Naive B cell (primary cell): ENCODE data around the gene ZNF227. TPM values are rescaled to one million over a fixed set of nuclear protein-coding genes. Genes with fewer than 3 reads are reported as not detected.
"Not testable (repeated sequence)": the region's sequence is repeated elsewhere in the genome, so short reads cannot be mapped to it uniquely, and the experiment has no call there.

Source experiments
- ATAC-seq, 2 donors: fragments of 150-1000 bp; cut with Tn5 transposase; 2 replicates each; pipeline ENCODE4 v1.10.0; 2021; ENCODE audit warnings: low read depth in 2 of 2, mild to moderate bottlenecking in 2 of 2, moderate library complexity in 2 of 2
- DNase-seq: peaks from one replicate; pipeline ENCODE4 v3.0.0; 2022
- H3K27ac Mint-ChIP-seq, 6 donors: one replicate each; pipeline ENCODE4 v1.8.0; 2020 to 2022; ENCODE audit warnings: mild to moderate bottlenecking in 6 of 6, mixed read lengths in 6 of 6, moderate library complexity in 5 of 6, inconsistent platforms in 2 of 6
- H3K27me3 Mint-ChIP-seq, 3 donors: one replicate each; pipeline ENCODE4 v1.8.0; 2021 to 2022; ENCODE audit warnings: mixed read lengths in 3 of 3, mild to moderate bottlenecking in 1 of 3
- H3K36me3 Mint-ChIP-seq, 2 donors: one replicate each; pipeline ENCODE4 v1.8.0; 2020 to 2022; ENCODE audit warnings: mixed read lengths in 2 of 2, inconsistent platforms in 1 of 2, mild to moderate bottlenecking in 1 of 2
- H3K4me1 Mint-ChIP-seq, 3 donors: one replicate each; pipeline ENCODE4 v1.8.0; 2020 to 2022; ENCODE audit warnings: mixed read lengths in 3 of 3, inconsistent platforms in 1 of 3, mild to moderate bottlenecking in 1 of 3, moderate library complexity in 1 of 3
- H3K4me3 Mint-ChIP-seq, 8 donors: one replicate each; pipeline ENCODE4 v1.8.0; 2020 to 2022; ENCODE audit warnings: mild to moderate bottlenecking in 8 of 8, mixed read lengths in 8 of 8, moderate library complexity in 8 of 8, inconsistent platforms in 2 of 8
- H3K9me3 Mint-ChIP-seq, 7 donors: one replicate each; pipeline ENCODE4 v1.8.0; 2020 to 2022; ENCODE audit warnings: mixed read lengths in 7 of 7, mild to moderate bottlenecking in 5 of 7, inconsistent platforms in 2 of 7, moderate library complexity in 1 of 7
- polyA plus RNA-seq, 6 donors: library from polyadenylated mRNA; unstranded; fragments of 300-500 nt; fragmentation: Illumina TruSeq; gene quantifications; one replicate each; pipeline ENCODE4 v1.2.3, GENCODE V29; 2021; ENCODE audit warnings: low read depth in 6 of 6

Gene ZNF227
- polyA plus RNA-seq = 10 to 100 TPM; 13.7 to 27.9 (median 16.2) TPM

DNA sequence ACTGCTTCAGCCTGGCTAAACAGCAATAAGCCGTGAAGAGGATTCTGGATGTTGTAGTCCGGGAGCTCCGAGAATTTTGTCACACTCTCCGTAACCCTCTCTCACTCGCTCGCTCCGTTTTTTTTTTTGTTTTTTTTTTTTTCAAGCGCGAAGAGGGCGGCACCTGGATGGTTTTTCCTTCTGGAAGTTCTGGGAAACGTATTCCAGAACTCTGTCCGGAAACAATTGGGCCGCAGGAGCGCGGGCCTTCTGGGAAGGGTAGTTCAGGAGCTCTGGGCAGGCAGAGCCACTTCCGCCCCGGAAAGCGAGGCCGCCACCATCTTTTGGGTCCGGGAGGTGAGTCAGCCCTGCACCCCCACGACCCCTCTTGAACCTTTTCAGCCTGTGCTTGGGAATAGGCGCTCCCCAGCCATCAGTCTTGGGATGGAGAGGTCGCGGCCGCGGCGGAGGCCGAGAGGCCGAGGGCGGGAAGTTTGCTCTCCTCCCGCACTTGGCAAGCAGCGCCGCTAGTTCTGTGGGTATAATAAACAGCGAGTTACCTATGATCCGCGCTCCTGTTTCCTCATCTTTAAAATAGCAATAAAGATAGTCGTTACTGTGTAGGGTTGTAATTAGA lies at the start of gene ZNF227:
ZNF227 (plus strand) TSS at position 283 of the 616 bp plus-strand sequence. CDS start 5,261 bp downstream, outside the sequence.
- Mint-ChIP-seq H3K9me3 (peaks cover 0 to 5% (median 2%) of the 10 kb centered on the region in 7 donors), H3K27ac (peak within 1 kb of the TSS; percentile 92 to 98 (median 94)), H3K4me3 (peak within 1 kb of the TSS; percentile 94 to 100 (median 98))

GRCh38 chr19:44163789-44164188 lies 48.5 kb upstream of the ZNF227 start:
- peak overlapping the region in 3 of 8 donors; percentile 26 to 99 (median 98) for H3K4me3 Mint-ChIP-seq
- peaks cover 4 to 62% (median 46%) of the 10 kb centered on the region in 7 donors for H3K9me3 Mint-ChIP-seq
- peaks cover 14 to 15% of the 10 kb centered on the region in 2 donors for H3K36me3 Mint-ChIP-seq
- DNase-seq (no peak), ATAC-seq (no peak)
- H3K4me1 Mint-ChIP-seq = peaks cover 27 to 40% (median 32%) of the 10 kb centered on the region in 3 donors
- H3K27me3 Mint-ChIP-seq = no peaks in the 10 kb centered on the region
- H3K27ac Mint-ChIP-seq = no peak overlapping the region

More for the DNA sequence above, at the start of gene ZNF227:
- peaks cover 14 to 35% (median 23%) of the 10 kb centered on the region in 3 donors for H3K4me1 Mint-ChIP-seq
- DNase-seq (peak; percentile 70), ATAC-seq (peak; percentile 96 to 97)
- H3K27me3 Mint-ChIP-seq = no peaks in the 10 kb centered on the region
- peaks cover 7 to 10% of the 10 kb centered on the region in 2 donors for H3K36me3 Mint-ChIP-seq

- Mint-ChIP-seq H3K27ac (peak overlapping the region in 5 of 6 donors; percentile 87 to 98 (median 97)), H3K4me3 (peak overlapping the region; percentile 98 to 100 (median 99)), H3K9me3 (peaks cover 4 to 59% (median 46%) of the 10 kb centered on the region in 7 donors), H3K36me3 (peaks cover 17 to 19% of the 10 kb centered on the region in 2 donors), H3K4me1 (peaks cover 27 to 40% (median 32%) of the 10 kb centered on the region in 3 donors), H3K27me3 (no peaks in the 10 kb centered on the region)
- no peak for ATAC-seq
- DNase-seq = no peak
These were observed 48.0 kb upstream of the ZNF227 start for GRCh38 chr19:44164327-44164672.

GRCh38 chr19:44164673-44165512 lies 47.4 kb upstream of the ZNF227 start, which contains the start of gene ZNF226:
Gene ZNF226, plus strand, starts transcription at chr19:44165100. Its CDS starts 4,981 bp downstream, at chr19:44170081.
- DNase-seq (peak; percentile 68), ATAC-seq (peak; percentile 94 to 95)
- Mint-ChIP-seq H3K4me3 (peak within 1 kb of the TSS; percentile 98 to 100 (median 99)), H3K9me3 (peaks cover 4 to 55% (median 44%) of the 10 kb centered on the region in 7 donors), H3K27me3 (no peaks in the 10 kb centered on the region), H3K36me3 (peaks cover 17 to 24% of the 10 kb centered on the region in 2 donors), H3K27ac (peak within 1 kb of the TSS; percentile 87 to 98 (median 97)), H3K4me1 (peaks cover 27 to 40% (median 32%) of the 10 kb centered on the region in 3 donors)

GRCh38 chr19:44170660-44171059 lies 41.7 kb upstream of the ZNF227 start:
- peaks cover 62 to 72% of the 10 kb centered on the region in 2 donors for H3K36me3 Mint-ChIP-seq
- ATAC-seq, DNase-seq, H3K27me3 Mint-ChIP-seq, H3K27ac Mint-ChIP-seq, H3K4me3 Mint-ChIP-seq: not testable (repeated sequence)
- peaks cover 10 to 65% (median 44%) of the 10 kb centered on the region in 7 donors for H3K9me3 Mint-ChIP-seq
- peaks cover 10 to 25% (median 19%) of the 10 kb centered on the region in 3 donors for H3K4me1 Mint-ChIP-seq

- H3K9me3 Mint-ChIP-seq = peaks cover 22 to 89% (median 65%) of the 10 kb centered on the region in 7 donors
- peak overlapping the region in 1 of 6 donors; percentile 45 for H3K27ac Mint-ChIP-seq
- H3K4me3 Mint-ChIP-seq = peak overlapping the region in 1 of 8 donors; percentile 5
- no peak for DNase-seq
- H3K4me1 Mint-ChIP-seq = no peaks in the 10 kb centered on the region
- no peaks in the 10 kb centered on the region for H3K27me3 Mint-ChIP-seq
- peaks cover 65% of the 10 kb centered on the region in 2 donors for H3K36me3 Mint-ChIP-seq
- ATAC-seq = no peak
These were observed 35.7 kb upstream of the ZNF227 start for GRCh38 chr19:44176590-44176989.

- Mint-ChIP-seq H3K4me3 (no peak overlapping the region), H3K9me3 (peaks cover 21 to 85% (median 56%) of the 10 kb centered on the region in 7 donors), H3K4me1 (no peaks in the 10 kb centered on the region), H3K36me3 (peaks cover 32 to 38% of the 10 kb centered on the region in 2 donors), H3K27me3 (no peaks in the 10 kb centered on the region), H3K27ac (no peak overlapping the region)
- no peak for DNase-seq
- ATAC-seq = no peak
These were observed 31.4 kb upstream of the ZNF227 start for GRCh38 chr19:44180968-44181367.

DNA sequence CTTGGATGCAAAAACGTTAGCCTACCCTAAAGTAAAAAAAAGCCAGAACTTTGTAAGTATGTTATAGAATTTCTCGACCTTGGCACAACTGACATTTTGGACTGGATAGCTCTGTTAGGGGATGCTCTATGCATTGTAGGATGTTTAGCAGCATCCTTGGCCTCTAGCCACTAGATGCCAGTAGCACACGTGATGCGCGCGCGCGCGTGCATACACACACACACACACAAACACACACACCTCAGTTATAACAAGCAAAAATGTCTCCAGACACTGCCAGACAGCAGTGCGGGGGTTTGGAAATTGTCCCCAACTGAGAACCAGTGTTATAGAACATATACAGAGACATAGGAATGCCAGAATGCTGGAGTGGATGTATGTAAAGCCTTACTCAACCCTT lies 30.2 kb upstream of the ZNF227 start:
- Mint-ChIP-seq H3K27me3 (no peaks in the 10 kb centered on the region), H3K9me3 (peaks cover 11 to 81% (median 50%) of the 10 kb centered on the region in 7 donors), H3K36me3 (peaks cover 20 to 30% of the 10 kb centered on the region in 2 donors), H3K4me3 (no peak overlapping the region), H3K4me1 (no peaks in the 10 kb centered on the region), H3K27ac (no peak overlapping the region)
- ATAC-seq = no peak
- no peak for DNase-seq

GRCh38 chr19:44190020-44190419 lies 22.3 kb upstream of the ZNF227 start:
- no peak overlapping the region for H3K4me3 Mint-ChIP-seq
- no peak for ATAC-seq
- peaks cover 14 to 44% of the 10 kb centered on the region in 2 donors for H3K36me3 Mint-ChIP-seq
- H3K4me1 Mint-ChIP-seq = no peaks in the 10 kb centered on the region
- H3K27me3 Mint-ChIP-seq = peaks cover 0 to 15% (median 8%) of the 10 kb centered on the region in 3 donors
- peaks cover 13 to 68% (median 47%) of the 10 kb centered on the region in 7 donors for H3K9me3 Mint-ChIP-seq
- H3K27ac Mint-ChIP-seq = no peak overlapping the region
- no peak for DNase-seq

GRCh38 chr19:44192127-44192526 lies 20.2 kb upstream of the ZNF227 start:
- ATAC-seq = no peak

GRCh38 chr19:44196772-44197171 lies 15.6 kb upstream of the ZNF227 start:
- H3K9me3 Mint-ChIP-seq = peaks cover 9 to 49% (median 20%) of the 10 kb centered on the region in 7 donors
- peaks cover 3 to 19% (median 14%) of the 10 kb centered on the region in 3 donors for H3K27me3 Mint-ChIP-seq
- H3K27ac Mint-ChIP-seq = peak overlapping the region in 1 of 6 donors; percentile 75
- no peak overlapping the region for H3K4me3 Mint-ChIP-seq
- peaks cover 15 to 26% of the 10 kb centered on the region in 2 donors for H3K36me3 Mint-ChIP-seq
- DNase-seq (no peak), ATAC-seq (no peak)
- H3K4me1 Mint-ChIP-seq = no peaks in the 10 kb centered on the region

More at GRCh38 chr19:44192127-44192526, 20.2 kb upstream of the ZNF227 start:
- Mint-ChIP-seq H3K9me3 (peaks cover 13 to 59% (median 36%) of the 10 kb centered on the region in 7 donors), H3K36me3 (peaks cover 17 to 48% of the 10 kb centered on the region in 2 donors), H3K27me3 (peaks cover 3 to 20% (median 15%) of the 10 kb centered on the region in 3 donors), H3K27ac (no peak overlapping the region), H3K4me3 (no peak overlapping the region), H3K4me1 (no peaks in the 10 kb centered on the region)
- no peak for DNase-seq

GRCh38 chr19:44202470-44202869 lies 9.9 kb upstream of the ZNF227 start:
- H3K9me3 Mint-ChIP-seq = peaks cover 4 to 34% (median 24%) of the 10 kb centered on the region in 7 donors
- H3K4me1 Mint-ChIP-seq = peaks cover 6% of the 10 kb centered on the region in 3 donors
- DNase-seq (no peak), ATAC-seq (no peak)
- H3K27me3 Mint-ChIP-seq = peaks cover 0 to 37% (median 10%) of the 10 kb centered on the region in 3 donors
- H3K36me3 Mint-ChIP-seq = peaks cover 9 to 15% of the 10 kb centered on the region in 2 donors
- H3K27ac Mint-ChIP-seq = no peak overlapping the region
- H3K4me3 Mint-ChIP-seq = no peak overlapping the region

- peaks cover 4 to 38% (median 24%) of the 10 kb centered on the region in 7 donors for H3K9me3 Mint-ChIP-seq
- no peak overlapping the region for H3K27ac Mint-ChIP-seq
- peaks cover 0 to 37% (median 10%) of the 10 kb centered on the region in 3 donors for H3K27me3 Mint-ChIP-seq
- peaks cover 6 to 11% (median 10%) of the 10 kb centered on the region in 3 donors for H3K4me1 Mint-ChIP-seq
- peaks cover 9 to 15% of the 10 kb centered on the region in 2 donors for H3K36me3 Mint-ChIP-seq
- H3K4me3 Mint-ChIP-seq = no peak overlapping the region
- DNase-seq (no peak), ATAC-seq (no peak)
These were observed 9.4 kb upstream of the ZNF227 start for GRCh38 chr19:44202974-44203373.
